HG03571 (cell line): ENCODE results near the gene UPF3B.
"Not testable (repeated sequence)": the region's sequence is repeated elsewhere in the genome, so short reads cannot be mapped to it uniquely, and the experiment has no call there.

Source experiments
- ATAC-seq: cut with Tn5 transposase; IDR thresholded peaks from one replicate; pipeline ENCODE4 v1.9.1; 2021; ENCODE audit not compliant: unreplicated experiment

UPF3B gene

DNA sequence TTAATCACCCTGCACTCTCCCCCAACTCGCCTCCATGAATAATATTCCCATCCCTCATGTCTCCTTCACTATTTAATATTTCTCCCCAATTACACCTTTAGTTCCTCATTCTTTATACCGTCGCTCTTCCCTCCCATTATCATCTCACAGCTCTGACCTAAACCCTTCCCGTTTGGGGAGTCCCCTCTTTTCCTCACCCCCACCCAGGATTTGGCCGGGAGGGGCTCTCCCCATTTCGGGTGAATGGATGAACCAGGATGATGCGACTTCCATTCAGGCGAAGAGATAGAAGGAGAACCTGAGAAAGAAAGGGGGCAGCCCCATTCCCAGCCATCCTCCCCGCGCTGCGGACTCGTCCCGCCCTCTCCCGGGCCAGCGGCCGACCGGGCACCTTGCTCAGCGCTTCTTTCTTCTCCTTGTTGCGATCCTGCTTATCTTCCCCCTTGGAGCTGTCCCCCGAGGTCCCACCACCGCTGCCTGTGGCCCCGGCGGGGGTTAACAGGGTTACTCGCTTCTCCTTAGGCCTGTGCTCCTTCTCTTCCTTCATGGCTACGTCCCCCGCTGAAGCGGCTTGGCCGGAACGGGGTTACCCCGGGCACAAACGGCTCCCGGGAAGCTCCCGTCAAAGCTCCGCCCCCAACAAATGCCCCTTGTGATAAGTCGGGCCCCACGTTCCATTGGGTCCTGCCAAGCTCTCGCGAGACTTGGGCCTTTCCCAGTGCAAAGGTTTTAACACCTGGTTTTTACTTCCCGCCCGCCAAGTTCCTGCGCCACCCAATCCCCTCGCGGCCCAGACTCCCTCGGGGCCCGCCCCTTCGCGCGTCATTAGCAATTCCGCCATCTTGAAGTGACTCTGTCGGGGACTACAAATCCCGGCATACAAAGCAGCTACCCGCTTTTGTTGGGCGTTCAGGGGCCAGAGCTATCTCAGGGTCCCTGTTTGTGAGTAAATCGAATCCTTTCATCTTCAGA is at the start of gene UPF3B:
Gene UPF3B, minus strand, starts transcription at position 582 of the 972 bp plus-strand sequence. Its CDS starts 35 bp downstream, at position 547.
- peak; percentile 98 for ATAC-seq

- ATAC-seq = no peak
These were observed 48.2 kb upstream of the UPF3B start for GRCh38 chrX:119900976-119901375.

GRCh38 chrX:119899125-119899524 is 46.4 kb upstream of the UPF3B start:
- no peak for ATAC-seq

DNA sequence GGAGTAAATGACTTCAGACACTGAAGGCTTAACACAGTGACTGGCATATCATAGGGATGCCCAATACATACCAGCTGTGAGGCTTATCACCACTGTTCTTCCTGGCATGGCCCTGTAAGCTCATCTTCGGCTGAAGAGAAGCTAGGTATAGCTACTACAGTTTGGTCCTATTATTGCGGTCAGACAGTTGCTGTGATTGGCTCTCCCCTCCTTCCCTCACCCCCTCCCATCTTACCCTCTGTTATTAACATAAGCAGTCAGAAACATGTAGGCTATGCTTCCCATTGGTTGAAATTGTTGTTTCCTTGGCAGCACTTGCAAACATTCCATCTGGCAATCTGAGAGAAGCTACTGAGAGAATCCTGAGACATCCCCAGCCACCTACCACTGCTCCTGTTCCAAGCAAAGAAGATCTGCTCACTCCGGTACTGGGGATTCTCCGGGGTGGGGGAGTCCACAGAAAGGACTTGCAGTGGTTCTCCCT is 43.1 kb upstream of the UPF3B start, which contains the start of gene AKAP14:
Gene AKAP14, plus strand, starts transcription at position 51 of the 484 bp plus-strand sequence. CDS start 7,331 bp downstream, outside the sequence.
- ATAC-seq = no peak

DNA sequence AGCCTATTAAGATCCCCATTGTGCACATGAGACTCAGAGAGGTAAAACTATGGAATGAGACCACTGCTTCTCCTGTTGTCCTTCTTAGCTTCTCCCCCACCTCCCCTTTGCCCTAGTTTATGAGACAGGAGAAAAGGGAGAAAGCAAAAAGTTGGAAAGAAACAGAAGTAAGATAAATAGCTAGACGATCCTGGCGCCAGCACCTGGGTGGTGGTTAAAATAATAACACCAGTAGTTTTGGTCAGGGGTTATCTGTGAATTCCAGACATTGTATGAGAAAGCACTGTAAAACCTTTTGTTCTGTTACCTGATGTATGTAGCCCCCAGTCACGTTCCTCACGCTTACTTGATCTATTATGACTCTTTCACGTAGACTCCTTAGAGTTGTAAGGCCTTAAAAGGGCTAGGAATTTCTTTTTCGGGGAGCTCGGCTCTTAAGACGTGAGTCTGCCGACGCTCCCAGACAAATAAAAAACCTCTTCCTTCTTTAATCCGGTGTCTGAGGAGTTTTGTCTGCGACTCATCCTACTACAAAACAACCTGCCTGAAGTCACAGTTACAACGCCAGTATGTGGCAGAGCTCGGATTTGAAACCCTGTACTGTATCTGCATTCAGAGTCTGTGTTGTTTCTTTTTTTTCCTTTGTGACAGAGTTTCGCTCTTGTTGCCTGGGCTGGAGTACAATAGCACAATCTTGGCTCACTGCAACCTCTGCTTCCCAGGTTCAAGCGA is 39.4 kb upstream of the UPF3B start:
- not testable (repeated sequence) for ATAC-seq

- not testable (repeated sequence) for ATAC-seq
These were observed 37.9 kb upstream of the UPF3B start for GRCh38 chrX:119890626-119891025.

- ATAC-seq = peak; percentile 78
These were observed 35.1 kb upstream of the UPF3B start for GRCh38 chrX:119887721-119888425.

DNA sequence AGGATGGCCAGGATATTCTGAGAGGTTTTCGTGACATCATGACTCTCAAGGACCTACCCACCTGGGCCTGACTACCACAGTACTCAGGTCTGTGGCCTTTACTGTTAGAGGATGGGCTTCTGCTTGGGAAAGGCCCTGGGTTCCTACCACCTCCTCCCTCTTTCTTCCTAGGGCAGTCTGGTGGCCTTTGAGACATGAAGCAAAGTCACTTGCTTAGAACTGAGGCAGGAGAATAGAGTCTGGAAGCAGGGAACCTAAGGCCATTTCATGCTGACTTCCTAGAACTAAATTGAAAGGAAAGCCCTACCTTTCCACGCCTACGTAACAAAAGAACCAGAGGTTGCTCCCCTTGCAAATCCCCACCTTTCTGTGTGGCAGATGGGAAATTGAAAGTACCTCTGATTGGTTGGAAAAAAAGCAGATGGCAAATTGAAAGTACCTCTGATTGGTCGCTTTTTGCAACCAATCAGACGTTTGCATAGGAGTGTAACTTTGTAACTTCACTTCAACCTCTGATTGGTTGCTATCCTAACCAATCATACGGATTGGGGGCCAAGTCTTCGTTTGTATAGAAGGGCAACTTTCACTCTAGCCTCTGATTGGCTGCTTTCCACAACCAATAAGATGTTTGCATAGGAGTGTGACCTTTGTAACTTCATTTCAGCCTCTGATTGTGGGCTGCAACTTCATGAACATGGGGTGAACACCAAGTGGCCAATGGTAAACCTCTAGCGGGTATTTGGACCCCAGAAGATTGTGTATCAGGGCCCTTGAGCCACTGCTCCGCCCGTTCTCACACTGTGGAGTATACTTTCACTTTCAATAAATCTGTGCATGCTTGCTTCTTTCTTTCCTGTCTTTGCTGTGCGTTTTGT is 33.0 kb upstream of the UPF3B start:
- no peak for ATAC-seq

- peak; percentile 74 for ATAC-seq
These were observed 28.0 kb upstream of the UPF3B start for GRCh38 chrX:119880552-119881437.

DNA sequence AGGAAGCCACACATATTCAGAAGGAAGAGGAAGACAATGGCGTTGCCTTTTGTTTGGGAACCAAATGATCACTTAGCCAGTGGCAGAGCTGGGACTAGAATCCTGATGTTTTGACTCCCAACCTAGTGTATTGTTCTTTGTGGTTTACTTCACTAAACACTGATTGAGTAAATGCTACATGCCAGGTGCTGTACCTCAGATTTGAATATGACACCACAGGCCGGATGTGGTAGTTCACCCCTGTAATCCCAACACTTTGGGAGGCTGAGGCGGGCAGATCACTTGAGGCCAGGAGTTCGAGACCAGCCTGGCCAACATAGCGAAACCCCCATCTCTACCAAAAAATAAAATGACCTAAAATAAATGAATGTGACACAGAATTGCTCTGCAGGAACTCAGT is 27.3 kb upstream of the UPF3B start:
- ATAC-seq = no peak

- ATAC-seq = no peak
These were observed 26.0 kb upstream of the UPF3B start for GRCh38 chrX:119878740-119879139.

GRCh38 chrX:119871599-119872395 is 19.0 kb upstream of the UPF3B start, which contains the start of the genes NDUFA1 and RNF113A:
TSS of gene NDUFA1 (plus strand) at chrX:119871832. CDS start at chrX:119871912, 80 bp downstream.
TSS of gene RNF113A (minus strand) at chrX:119871733. CDS start at chrX:119871613, 120 bp downstream.
- ATAC-seq = peak; percentile 95

- ATAC-seq = peak; percentile 29
These were observed 18.5 kb upstream of the UPF3B start for GRCh38 chrX:119871245-119871598.

GRCh38 chrX:119870626-119871131 is 17.9 kb upstream of the UPF3B start:
- ATAC-seq = peak; percentile 1

GRCh38 chrX:119853444-119853843 is 681 bp upstream of the UPF3B start:
- ATAC-seq = no peak

GRCh38 chrX:119833905-119834304 is 18.9 kb downstream of the UPF3B start:
- no peak for ATAC-seq

DNA sequence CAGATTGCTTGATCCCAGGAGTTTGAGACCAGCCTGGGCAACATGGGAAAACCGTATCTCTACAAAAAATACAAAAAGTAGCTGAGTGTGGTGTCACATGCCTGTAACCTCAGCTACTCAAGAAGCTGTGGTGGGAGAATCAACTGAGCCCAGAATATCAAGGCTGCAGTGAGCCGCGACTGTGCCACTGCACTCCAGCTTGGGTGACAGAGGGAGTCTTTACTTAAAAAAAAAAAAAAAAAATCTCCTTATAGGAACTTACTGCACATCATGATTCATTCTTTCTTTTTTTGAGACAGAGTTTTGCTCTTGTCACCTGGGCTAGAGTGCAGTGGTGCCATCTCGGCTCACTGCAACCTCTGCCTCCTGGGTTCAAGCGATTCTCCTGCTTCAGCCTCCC is 24.3 kb downstream of the UPF3B start:
- no peak for ATAC-seq
